GM12878 (cell line): Measurements from ENCODE around the gene EPS8L1. TPM values are rescaled to one million over a fixed set of nuclear protein-coding genes. Genes with fewer than 3 reads are reported as not detected.

ENCODE experiments used
- ATAC-seq: fragments of 200-7000 bp; cut with Tn5 transposase; 3 replicates; pipeline ENCODE4 v1.9.1; 2020; ENCODE audit warnings: mild to moderate bottlenecking, moderate library complexity
- BruUV-seq: library from RNA; stranded (reverse); fragments of 400-500 nt; replicated peaks from 2 replicates; lab custom pipeline; 2021; lab: Mats Ljungman, UMichigan
- CTCF ChIA-PET: fragments of 300-600 bp; sonication (Branson Sonifier 250); formaldehyde crosslinking; extraction: SDS; loops from one replicate; lab custom pipeline; 2021; ENCODE audit warnings: inconsistent platforms; lab: Yijun Ruan, JAX
- POLR2A ChIA-PET: fragments of 350-600 bp; formaldehyde crosslinking; extraction: SDS; loops from one replicate; lab custom pipeline; 2021; ENCODE audit warnings: inconsistent platforms; lab: Charles Lee
- RAD21 ChIA-PET: fragments of 300-600 bp; sonication (Branson Sonifier 250); formaldehyde crosslinking; loops from one replicate; lab custom pipeline; 2023; ENCODE audit warnings: antibody characterized with exemption; ENCODE audit not compliant: unreplicated experiment; lab: Charles Lee
- SMC1A ChIA-PET: fragments of 300-600 bp; sonication (Branson Sonifier 250); formaldehyde crosslinking; loops from one replicate; lab custom pipeline; 2023; ENCODE audit not compliant: unreplicated experiment, uncharacterized antibody; lab: Charles Lee
- DNase-seq: peaks from one replicate; pipeline ENCODE4 v3.0.0-alpha.2; 2011; ENCODE audit warnings: low read depth, low spot score
- FAIRE-seq: peaks from 3 replicates; lab custom pipeline; 2011; peaks lifted over from hg19 to GRCh38; lab: Jason Lieb, UNC
- H2AFZ ChIP-seq: 2 replicates; pipeline ENCODE4 v1.6.0; 2011; ENCODE audit warnings: low read depth, low read length, control low read depth; ENCODE audit not compliant: control insufficient read depth
- H3K27ac ChIP-seq: 2 replicates; pipeline ENCODE4 v1.5.1; 2011; ENCODE audit warnings: control low read depth; ENCODE audit not compliant: control insufficient read depth, insufficient read depth
- H3K27me3 ChIP-seq, 2 experiments: replicated peaks in 1 of 2; 2 replicates each; pipeline versions ENCODE4 v1.6.0 to v1.6.1; 2011; ENCODE audit warnings: low read length in 1 of 2; ENCODE audit not compliant: control insufficient read depth in 2 of 2, insufficient read depth in 2 of 2
- H3K36me3 ChIP-seq, 2 experiments: 2 replicates each; pipeline ENCODE4 v1.5.1; 2011; ENCODE audit warnings: low read length in 1 of 2; ENCODE audit not compliant: control insufficient read depth in 2 of 2, insufficient read depth in 2 of 2
- H3K4me1 ChIP-seq: 2 replicates; pipeline ENCODE4 v1.6.1; 2011; ENCODE audit warnings: mild to moderate bottlenecking, low read length, moderate library complexity, mixed read lengths; ENCODE audit not compliant: control insufficient read depth, insufficient read depth
- H3K4me2 ChIP-seq: 2 replicates; pipeline ENCODE4 v1.6.0; 2011; ENCODE audit warnings: control low read depth; ENCODE audit not compliant: control insufficient read depth, insufficient read depth
- H3K4me3 ChIP-seq: fragments of 200-600 bp; sonication (generic); 2 replicates; pipeline ENCODE4 v1.5.1; 2016
- H3K79me2 ChIP-seq: 2 replicates; pipeline ENCODE4 v1.6.0; 2011; ENCODE audit warnings: low read length; ENCODE audit not compliant: control insufficient read depth, insufficient read depth
- H3K9ac ChIP-seq: 2 replicates; pipeline ENCODE4 v1.8.0; 2011; ENCODE audit warnings: low read length, control low read depth, mixed read lengths; ENCODE audit not compliant: control insufficient read depth, insufficient read depth
- H3K9me3 ChIP-seq: replicated peaks from 3 replicates; pipeline ENCODE4 v1.5.1; 2011; ENCODE audit warnings: mild to moderate bottlenecking, low read length; ENCODE audit not compliant: control insufficient read depth, insufficient read depth
- H4K20me1 ChIP-seq: 2 replicates; pipeline ENCODE4 v1.6.0; 2011; ENCODE audit not compliant: control insufficient read depth, insufficient read depth
- ATF7 ChIP-seq: fragments of 450-650 bp; IDR thresholded peaks from 2 replicates; pipeline ENCODE4 v1.6.1; 2016; ENCODE audit warnings: low read depth, mild to moderate bottlenecking
- BRCA1 ChIP-seq: IDR thresholded peaks from 2 replicates; pipeline ENCODE4 v1.6.1; 2011; ENCODE audit warnings: low read depth, low read length, improper control_type of control experiment
- EZH2 ChIP-seq: IDR thresholded peaks from 2 replicates; pipeline ENCODE4 v1.6.1; 2012; ENCODE audit warnings: low read depth, mild to moderate bottlenecking, control low read depth, inconsistent platforms, low read length, borderline replicate concordance; ENCODE audit not compliant: control insufficient read depth
- FOXK2 ChIP-seq: fragments of 450-650 bp; IDR thresholded peaks from 2 replicates; pipeline ENCODE4 v1.6.1; 2017; ENCODE audit warnings: mild to moderate bottlenecking, moderate library complexity
- MAX ChIP-seq: IDR thresholded peaks from 2 replicates; pipeline ENCODE4 v1.6.1; 2012; ENCODE audit warnings: low read depth, low read length, improper control_type of control experiment
- MEF2B ChIP-seq: fragments of 450-650 bp; IDR thresholded peaks from 2 replicates; pipeline ENCODE4 v1.6.1; 2018; ENCODE audit warnings: mild to moderate bottlenecking, moderate library complexity; ENCODE audit not compliant: partially characterized antibody, poor library complexity, severe bottlenecking
- MXI1 ChIP-seq: fragments of 150-350 bp; IDR thresholded peaks from 2 replicates; pipeline ENCODE4 v1.6.1; 2011; ENCODE audit warnings: low read depth, mild to moderate bottlenecking, inconsistent platforms, low read length, improper control_type of control experiment
- REST ChIP-seq: IDR thresholded peaks from 2 replicates; pipeline ENCODE4 v1.6.1; 2012; ENCODE audit warnings: mild to moderate bottlenecking, low read depth, low read length
- STAT3 ChIP-seq: IDR thresholded peaks from 2 replicates; pipeline ENCODE4 v1.6.1; 2011; ENCODE audit warnings: low read depth, low read length, improper control_type of control experiment
- ZNF622 ChIP-seq: fragments of 450-650 bp; IDR thresholded peaks from 2 replicates; pipeline ENCODE4 v1.6.1; 2017; ENCODE audit warnings: mild to moderate bottlenecking, inconsistent platforms
- WGBS: methylation state at CpG from one replicate; pipeline ENCODE4 v1.1.6; 2016; ENCODE audit warnings: low lambda C conversion rate; ENCODE audit not compliant: insufficient replicate concordance, insufficient coverage; ENCODE audit errors: missing lambda C conversion rate; 5-methylcytosine and 5-hydroxymethylcytosine counted together
- in situ Hi-C: fragments of 300-500 bp; cut with MboI; formaldehyde crosslinking; loops from 9 replicates; pipeline ENCODE4 v1.14.3; 2018; ENCODE audit warnings: mixed read lengths
- intact Hi-C: fragments of 100-400 bp; cut with micrococcal nuclease; formaldehyde crosslinking; loops from one replicate; pipeline ENCODE4 v1.14.2; 2022; ENCODE audit not compliant: unreplicated experiment
- polyA plus RNA-seq, 11 experiments: library from polyadenylated mRNA; depleted of rRNA in 4 of 11; unstranded in 6 of 11; stranded (reverse) in 5 of 11; fragments of >200 nt; fragmentation: Nextera tagmentation in 4 of 11; fragmentation: Illumina TruSeq in 1 of 11; extraction: Ambion mirVana in 4 of 11; extraction: Trizol in 1 of 11; gene quantifications; 1 replicate in 1 of 11; 2 replicates in 10 of 11; pipeline versions ENCODE4 v1.2.1 to v1.2.3, GENCODE V29; 2011 to 2016; ENCODE audit warnings: inconsistent platforms in 2 of 11, missing spikeins in 2 of 11, low read depth in 1 of 11
- total RNA-seq, 4 experiments: library from RNA; depleted of rRNA in 3 of 4; stranded (reverse); fragments of >200 nt in 3 of 4; fragmentation: Illumina TruSeq in 1 of 4; extraction: Trizol in 1 of 4; gene quantifications; 2 replicates each; pipeline versions ENCODE4 v1.2.1 to v1.2.3, GENCODE V29; 2013 to 2021

The EPS8L1 gene
- total and polyA plus RNA-seq, 10 of the 15 experiments (the other 5 are each of a cell fraction or from before 2014, with no cell fraction given) = 0.68 to 2.2 (median 0.96) TPM; not detected in 2

GRCh38 chr19:55027472-55028337 is 48.0 kb upstream of the EPS8L1 start (continued):
- TF ChIP-seq MAX = no peak
- TF ChIP-seq REST = no peak

- Histone ChIP-seq H2AFZ (no peak overlapping the region), H3K4me3 (no peak overlapping the region), H3K27me3 (no peaks in the 10 kb centered on the region), H3K9ac (no peak overlapping the region), H3K4me2 (no peak overlapping the region), H3K36me3 (no peaks in the 10 kb centered on the region), H3K9me3 (no peaks in the 10 kb centered on the region; the same call in 2 of the 3 replicates), H3K79me2 (no peaks in the 10 kb centered on the region), H3K27ac (no peak overlapping the region), H4K20me1 (no peaks in the 10 kb centered on the region), H3K4me1 (no peaks in the 10 kb centered on the region)
- DNase-seq (no peak), ATAC-seq (no peak), FAIRE-seq (no peak)
- in situ Hi-C loops = no loop called here
- TF ChIP-seq EZH2 = no peak
- TF ChIP-seq STAT3 = no peak
- TF ChIP-seq BRCA1 = no peak
- no peak for TF ChIP-seq FOXK2
- no peak for TF ChIP-seq MEF2B
- no peak for TF ChIP-seq ZNF622
- no peak for TF ChIP-seq ATF7
- no peak for TF ChIP-seq MXI1
- CTCF ChIA-PET = interaction anchor here (0.5 to 1.0 kb wide), 2 partner anchors 9 to 1067 kb away, joined by 3 read pairs; no protein-coding TSS in a partner anchor
- RAD21 ChIA-PET = no interaction called here
- no TSS peak for BruUV-seq
- WGBS = 87% methylated on average over 7 of the region's 7 CpGs
- SMC1A ChIA-PET = no interaction called here
- intact Hi-C loops = no loop called here
- POLR2A ChIA-PET = no interaction called here
These were observed 46.9 kb upstream of the EPS8L1 start for GRCh38 chr19:55028757-55029156.
